Measurements from ENCODE around the gene FAM222B.

DNA sequence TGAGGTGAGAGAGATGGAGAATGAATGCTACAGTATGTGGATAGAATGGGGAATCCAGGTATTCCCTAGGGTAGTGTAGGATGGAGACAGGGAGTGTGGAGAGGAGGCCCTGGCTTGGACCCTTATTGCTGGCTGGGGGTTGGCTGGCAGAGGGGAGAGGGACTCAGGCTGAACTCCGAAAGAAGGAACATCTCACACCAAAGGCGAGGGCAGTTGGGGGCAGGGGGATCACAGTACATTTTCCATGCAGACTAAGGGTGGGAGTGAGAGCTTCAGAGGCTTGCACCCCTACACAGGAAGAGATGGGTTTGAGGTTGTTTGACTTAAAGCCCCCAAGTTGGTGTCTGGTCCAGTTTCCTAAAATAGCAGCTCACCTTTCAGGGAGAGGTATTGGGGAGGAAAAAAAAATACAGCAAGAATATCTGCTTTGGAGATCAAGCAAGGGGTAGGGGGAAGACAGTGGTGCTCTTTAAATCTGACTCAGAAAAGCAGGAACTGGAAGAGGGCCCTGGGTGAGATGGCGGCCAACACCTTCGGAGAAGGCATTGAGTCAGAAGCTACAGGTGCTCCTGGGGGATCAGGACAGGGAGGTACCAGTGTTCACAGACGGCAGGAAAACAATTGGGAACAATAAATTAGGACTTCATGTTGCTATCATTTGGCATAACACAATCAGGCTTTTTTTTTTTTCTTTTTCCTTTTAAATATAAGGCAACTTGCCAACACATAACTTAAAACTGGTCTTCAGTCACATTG lies 86.4 kb downstream of the FAM222B start:
- TF ChIP-seq, protein P1, sequence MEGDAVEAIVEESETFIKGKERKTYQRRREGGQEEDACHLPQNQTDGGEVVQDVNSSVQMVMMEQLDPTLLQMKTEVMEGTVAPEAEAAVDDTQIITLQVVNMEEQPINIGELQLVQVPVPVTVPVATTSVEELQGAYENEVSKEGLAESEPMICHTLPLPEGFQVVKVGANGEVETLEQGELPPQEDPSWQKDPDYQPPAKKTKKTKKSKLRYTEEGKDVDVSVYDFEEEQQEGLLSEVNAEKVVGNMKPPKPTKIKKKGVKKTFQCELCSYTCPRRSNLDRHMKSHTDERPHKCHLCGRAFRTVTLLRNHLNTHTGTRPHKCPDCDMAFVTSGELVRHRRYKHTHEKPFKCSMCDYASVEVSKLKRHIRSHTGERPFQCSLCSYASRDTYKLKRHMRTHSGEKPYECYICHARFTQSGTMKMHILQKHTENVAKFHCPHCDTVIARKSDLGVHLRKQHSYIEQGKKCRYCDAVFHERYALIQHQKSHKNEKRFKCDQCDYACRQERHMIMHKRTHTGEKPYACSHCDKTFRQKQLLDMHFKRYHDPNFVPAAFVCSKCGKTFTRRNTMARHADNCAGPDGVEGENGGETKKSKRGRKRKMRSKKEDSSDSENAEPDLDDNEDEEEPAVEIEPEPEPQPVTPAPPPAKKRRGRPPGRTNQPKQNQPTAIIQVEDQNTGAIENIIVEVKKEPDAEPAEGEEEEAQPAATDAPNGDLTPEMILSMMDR (IDR thresholded peaks at IDR 0.05; ENCODE audit: low read depth, low read length, missing input control), result no peak
- no peak for TF ChIP-seq FOXA1 (IDR thresholded peaks at IDR 0.05)
- TF ChIP-seq, protein P2, sequence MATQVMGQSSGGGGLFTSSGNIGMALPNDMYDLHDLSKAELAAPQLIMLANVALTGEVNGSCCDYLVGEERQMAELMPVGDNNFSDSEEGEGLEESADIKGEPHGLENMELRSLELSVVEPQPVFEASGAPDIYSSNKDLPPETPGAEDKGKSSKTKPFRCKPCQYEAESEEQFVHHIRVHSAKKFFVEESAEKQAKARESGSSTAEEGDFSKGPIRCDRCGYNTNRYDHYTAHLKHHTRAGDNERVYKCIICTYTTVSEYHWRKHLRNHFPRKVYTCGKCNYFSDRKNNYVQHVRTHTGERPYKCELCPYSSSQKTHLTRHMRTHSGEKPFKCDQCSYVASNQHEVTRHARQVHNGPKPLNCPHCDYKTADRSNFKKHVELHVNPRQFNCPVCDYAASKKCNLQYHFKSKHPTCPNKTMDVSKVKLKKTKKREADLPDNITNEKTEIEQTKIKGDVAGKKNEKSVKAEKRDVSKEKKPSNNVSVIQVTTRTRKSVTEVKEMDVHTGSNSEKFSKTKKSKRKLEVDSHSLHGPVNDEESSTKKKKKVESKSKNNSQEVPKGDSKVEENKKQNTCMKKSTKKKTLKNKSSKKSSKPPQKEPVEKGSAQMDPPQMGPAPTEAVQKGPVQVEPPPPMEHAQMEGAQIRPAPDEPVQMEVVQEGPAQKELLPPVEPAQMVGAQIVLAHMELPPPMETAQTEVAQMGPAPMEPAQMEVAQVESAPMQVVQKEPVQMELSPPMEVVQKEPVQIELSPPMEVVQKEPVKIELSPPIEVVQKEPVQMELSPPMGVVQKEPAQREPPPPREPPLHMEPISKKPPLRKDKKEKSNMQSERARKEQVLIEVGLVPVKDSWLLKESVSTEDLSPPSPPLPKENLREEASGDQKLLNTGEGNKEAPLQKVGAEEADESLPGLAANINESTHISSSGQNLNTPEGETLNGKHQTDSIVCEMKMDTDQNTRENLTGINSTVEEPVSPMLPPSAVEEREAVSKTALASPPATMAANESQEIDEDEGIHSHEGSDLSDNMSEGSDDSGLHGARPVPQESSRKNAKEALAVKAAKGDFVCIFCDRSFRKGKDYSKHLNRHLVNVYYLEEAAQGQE (IDR thresholded peaks at IDR 0.05), result no peak
- no peak for TF ChIP-seq YY1 (IDR thresholded peaks at IDR 0.05)
- TF ChIP-seq JUND (IDR thresholded peaks at IDR 0.05), result no peak
- no peak for TF ChIP-seq GABPA (IDR thresholded peaks at IDR 0.05 in 1 of 2, conservative IDR thresholded peaks at IDR 0.05 in 1 of 2)

Measured in liver (tissue), 3 donors.